ENCODE measurements around the gene HCN4. TPM values are rescaled to one million over a fixed set of nuclear protein-coding genes. Genes with fewer than 3 reads are reported as not detected.

The HCN4 gene
- total and polyA plus RNA-seq, 2 of the 8 experiments (the other 6 are each of a cell fraction or from before 2014, with no cell fraction given) = 3.7 to 8.5 TPM

DNA sequence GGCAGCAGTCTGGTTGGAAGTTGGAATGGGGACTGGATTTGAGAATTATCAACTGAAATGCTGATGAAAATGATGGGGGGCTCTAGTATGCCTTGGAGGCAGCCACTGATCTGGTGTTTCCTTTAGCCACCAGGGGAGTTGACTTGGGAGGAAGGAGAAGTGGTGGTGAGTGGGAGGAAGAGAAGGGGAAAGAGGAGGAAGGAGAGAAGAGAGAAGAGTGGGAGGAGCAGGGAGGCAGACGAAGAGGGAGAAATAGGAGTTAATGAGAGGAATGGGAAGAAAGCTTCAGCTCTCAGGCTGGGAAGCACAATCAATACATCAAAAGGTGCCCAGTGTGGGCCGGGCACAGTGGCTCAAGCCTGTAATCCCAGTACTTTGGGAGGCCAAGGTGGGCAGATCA, 23.3 kb upstream of the HCN4 start:
- no peak overlapping the region for H3K4me3 ChIP-seq (ENCODE audit: extremely low read depth in 1 of 4, insufficient read depth in 2 of 4, low read depth in 3 of 4, low read length in 4 of 4)
- TF ChIP-seq CEBPB (IDR thresholded peaks at IDR 0.05; ENCODE audit: low read depth, low read length) = no peak
- no peak for TF ChIP-seq RAD21 (IDR thresholded peaks at IDR 0.05 in 1 of 2, conservative IDR thresholded peaks at IDR 0.05 in 1 of 2; ENCODE audit: low read depth in 2 of 2, low read length in 2 of 2)
- no peak for TF ChIP-seq RXRA (IDR thresholded peaks at IDR 0.05; ENCODE audit: insufficient read depth, low read depth, low read length)
- no peak overlapping the region for H2BK120ac ChIP-seq (replicated peaks; ENCODE audit: low read depth, low read length)
- H3K4me2 ChIP-seq (ENCODE audit: insufficient read depth in 1 of 2, low read depth in 2 of 2, low read length in 2 of 2) = no peak overlapping the region
- no peak overlapping the region for H2BK5ac ChIP-seq (ENCODE audit: low read depth, low read length)
- H3K27me3 ChIP-seq (replicated peaks in 1 of 4; ENCODE audit: control insufficient read depth in 3 of 4, extremely low read depth in 1 of 4, insufficient read depth in 3 of 4, low read length in 3 of 4) = no peaks in the 10 kb centered on the region; a peak in 1 of 7 replicates
- no peak overlapping the region for H4K8ac ChIP-seq (ENCODE audit: extremely low read depth, insufficient read depth, low read length)
- CTCF ChIA-PET (ENCODE audit: partially characterized antibody) = no interaction called here
- no peaks in the 10 kb centered on the region for H4K20me1 ChIP-seq (replicated peaks in 1 of 2; ENCODE audit: control insufficient read depth in 1 of 2, insufficient read depth in 2 of 2, low read length in 2 of 2)
- H3K4ac ChIP-seq (replicated peaks; ENCODE audit: insufficient read length, low read depth, low read length) = no peak overlapping the region
- H3K27ac ChIP-seq (ENCODE audit: low read depth, low read length) = no peak overlapping the region
- H2AK5ac ChIP-seq (ENCODE audit: low read depth, low read length) = no peak overlapping the region
- no peak overlapping the region for H2BK15ac ChIP-seq (ENCODE audit: low read length)
- no peak overlapping the region for H4K5ac ChIP-seq (ENCODE audit: insufficient read length, low read depth, low read length)
- H3K79me1 ChIP-seq (ENCODE audit: low read depth, low read length) = no peaks in the 10 kb centered on the region
- FAIRE-seq (no peak), DNase-seq (ENCODE audit: low read depth in 1 of 2, low spot score in 2 of 2) (no peak)
- H3K36me3 ChIP-seq (ENCODE audit: control insufficient read depth in 2 of 4, insufficient read depth in 4 of 4, low read length in 3 of 4) = no peaks in the 10 kb centered on the region
- H3K14ac ChIP-seq (ENCODE audit: insufficient read length) = no peak overlapping the region
- peaks cover 7 to 25% (median 14%) of the 10 kb centered on the region in 4 experiments for H3K4me1 ChIP-seq (replicated peaks in 1 of 4; ENCODE audit: control insufficient read depth in 3 of 4, insufficient read depth in 4 of 4, low read length in 3 of 4)
- WGBS, 2 experiments (ENCODE audit: extremely low coverage in 1 of 2, insufficient coverage in 1 of 2, insufficient read length in 1 of 2, insufficient replicate concordance in 2 of 2, low coverage in 1 of 2, low lambda C conversion rate in 2 of 2, missing lambda C conversion rate in 1 of 2) = 82% methylated on average over 2 of the region's 2 CpGs; no CpG with 5 or more reads in 1 of the 2 experiments
- H3K9me3 ChIP-seq (ENCODE audit: insufficient read depth in 2 of 2, low read depth in 1 of 2, low read length in 1 of 2) = no peaks in the 10 kb centered on the region
- H3K79me2 ChIP-seq (ENCODE audit: control insufficient read depth in 1 of 2, insufficient read depth in 2 of 2, low read length in 2 of 2) = no peaks in the 10 kb centered on the region
- no peak overlapping the region for H4K91ac ChIP-seq (replicated peaks; ENCODE audit: insufficient read length, low read length)
- POLR2A ChIA-PET (ENCODE audit: partially characterized antibody) = no interaction called here
- H3K56ac ChIP-seq (replicated peaks; ENCODE audit: insufficient read length, low read depth, low read length) = no peak overlapping the region
- H2AFZ ChIP-seq (ENCODE audit: low read length) = no peak overlapping the region
- H2BK12ac ChIP-seq (ENCODE audit: low read depth, low read length) = no peak overlapping the region; the same call in 1 of the 2 replicates
- H3K18ac ChIP-seq (ENCODE audit: extremely low read depth, low read length) = no peak overlapping the region
- no peaks in the 10 kb centered on the region; the same call in 1 of the 2 replicates for H3K23me2 ChIP-seq (ENCODE audit: low read depth, low read length)
- H2BK20ac ChIP-seq (ENCODE audit: low read length) = no peak overlapping the region
- H3K23ac ChIP-seq (ENCODE audit: insufficient read length) = no peak overlapping the region
- H3K9ac ChIP-seq (replicated peaks in 1 of 4; ENCODE audit: extremely low read depth in 1 of 4, low read depth in 3 of 4, low read length in 3 of 4) = no peak overlapping the region
